HT1080 (cell line): ENCODE measurements around the gene RAPGEFL1. TPM values are rescaled to one million over a fixed set of nuclear protein-coding genes. Genes with fewer than 3 reads are reported as not detected.
"Not testable (repeated sequence)": the region's sequence is repeated elsewhere in the genome, so short reads cannot be mapped to it uniquely, and the experiment has no call there.

Source experiments
- DNase-seq: peaks from one replicate; pipeline ENCODE4 v3.0.0-alpha.2; 2015; ENCODE audit warnings: low read depth
- total RNA-seq: library from RNA; depleted of rRNA; stranded (reverse); fragments of >200 nt; shearing (Covaris generic); gene quantifications from 2 replicates; pipeline ENCODE4 v1.2.3, GENCODE V29; 2014

Gene RAPGEFL1
- total RNA-seq, 1 experiment from 2014 or later = 1.6 TPM

DNA sequence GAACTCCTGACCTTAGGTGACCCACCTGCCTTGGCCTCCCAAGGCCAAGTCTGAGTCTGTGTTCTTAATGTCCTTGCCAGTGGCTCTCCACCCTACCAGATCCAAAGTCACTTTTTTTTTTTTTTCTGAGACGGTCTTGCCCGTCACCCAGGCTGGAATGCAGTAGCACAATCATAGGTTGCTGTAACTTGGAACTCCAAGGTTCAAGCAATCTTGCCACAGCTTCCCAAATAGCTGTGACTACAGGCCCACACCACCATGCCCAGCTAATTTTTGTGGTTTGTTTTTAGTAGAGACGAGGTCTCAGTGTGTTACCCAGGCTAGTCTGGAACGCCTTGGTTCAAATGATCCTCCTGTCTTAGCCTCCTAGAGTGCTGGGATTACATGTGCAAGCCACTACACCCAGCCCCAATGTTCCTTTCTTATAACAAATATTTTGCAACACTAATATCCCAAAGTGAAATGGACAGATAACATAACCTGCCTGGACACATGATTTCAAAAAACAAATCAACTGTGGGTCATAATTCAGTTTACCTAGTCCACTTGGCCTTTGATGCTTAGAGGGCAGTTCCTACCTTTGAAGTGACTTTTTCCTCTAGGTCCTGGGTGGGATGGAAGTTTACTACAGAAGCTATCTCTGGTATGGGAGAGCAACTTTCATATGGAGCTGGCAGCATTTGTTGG, 4.0 kb upstream of the RAPGEFL1 start:
- no peak for DNase-seq

GRCh38 chr17:40173778-40174135, 3.5 kb upstream of the RAPGEFL1 start:
- no peak for DNase-seq

DNA sequence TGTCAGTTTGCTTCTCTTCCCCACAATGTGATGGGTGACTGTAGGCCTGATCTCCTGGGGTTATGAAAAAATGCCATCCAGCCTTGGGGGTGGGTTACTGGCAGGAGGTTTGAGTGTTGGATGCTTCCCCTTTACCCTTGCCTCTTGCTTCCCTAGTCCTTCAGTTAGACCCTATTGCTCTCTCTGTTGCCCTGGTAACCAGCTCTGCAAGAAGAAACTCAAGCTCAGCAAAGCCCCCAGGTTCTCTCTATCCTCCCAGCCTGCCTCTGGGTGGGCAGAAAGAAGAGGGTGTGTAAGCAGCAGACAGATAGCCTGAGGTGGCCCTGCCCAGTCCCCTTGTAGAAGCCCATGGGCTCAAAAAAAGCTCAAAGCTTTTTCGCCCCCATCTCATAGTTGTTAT, 2.8 kb upstream of the RAPGEFL1 start:
- DNase-seq = no peak

DNA sequence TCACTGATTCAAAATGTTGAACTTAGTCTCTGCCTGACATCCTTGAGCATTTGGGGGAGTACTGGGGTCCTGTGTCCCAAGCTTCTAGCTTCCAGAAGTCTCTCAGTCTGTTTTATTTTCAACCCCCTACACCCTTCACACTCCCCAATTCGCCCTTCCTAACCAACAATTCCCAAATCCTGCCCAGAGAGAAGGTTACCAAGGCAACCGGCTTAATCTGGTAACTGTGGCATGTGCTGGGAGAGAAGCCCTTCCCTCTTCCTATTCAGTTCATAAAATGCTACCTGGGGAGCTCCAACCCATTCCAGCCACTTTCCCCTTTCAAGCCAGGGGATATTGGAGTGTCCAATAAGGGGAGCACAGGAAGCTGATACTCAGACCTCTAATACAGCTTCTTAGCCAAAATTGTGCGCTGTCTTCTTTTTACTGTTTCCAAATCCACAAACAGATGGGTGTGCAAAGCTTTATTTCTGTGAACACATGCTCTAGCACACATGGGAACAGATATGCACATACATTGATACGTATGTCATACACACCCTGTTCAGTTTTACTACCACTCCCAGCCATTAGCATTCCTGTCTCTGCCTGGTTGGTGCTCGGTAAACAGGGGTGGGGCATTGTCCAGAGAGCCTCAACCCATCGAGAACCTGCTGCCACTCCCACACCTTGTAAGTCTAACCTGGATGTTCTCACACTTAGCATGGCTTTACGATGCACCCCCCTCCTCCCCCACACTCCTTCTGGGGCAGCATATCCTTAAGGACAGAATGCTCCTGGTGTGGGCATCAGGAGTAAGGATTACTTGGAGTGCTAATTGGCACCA, 1.1 kb upstream of the RAPGEFL1 start:
- DNase-seq = no peak

- no peak for DNase-seq
Measured at GRCh38 chr17:40176754-40177110, 538 bp upstream of the RAPGEFL1 start.

- no peak for DNase-seq
Measured at GRCh38 chr17:40178021-40178601, 841 bp downstream of the RAPGEFL1 start.

DNA sequence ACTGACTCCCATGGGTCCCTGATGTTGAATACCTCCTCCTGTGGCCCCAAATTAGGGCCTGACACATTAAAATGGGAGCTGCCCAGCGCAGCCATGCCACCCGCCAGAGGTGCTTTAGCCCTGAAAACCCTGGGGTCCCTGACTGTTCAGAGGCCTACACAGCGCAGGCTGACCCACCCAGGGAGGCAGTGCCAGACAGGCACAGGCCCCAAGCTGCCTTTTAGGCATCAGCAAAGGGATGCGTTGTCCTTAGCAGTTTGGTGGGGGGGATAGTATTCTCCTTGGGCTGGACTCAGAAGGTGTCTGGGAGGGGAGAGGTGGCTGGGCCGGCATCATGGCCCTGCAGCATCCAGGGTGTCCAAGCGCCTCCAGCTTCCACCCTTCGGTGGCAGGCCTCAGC, 1.4 kb downstream of the RAPGEFL1 start:
- DNase-seq = no peak

- peak; percentile 68 for DNase-seq
Measured at GRCh38 chr17:40179923-40180659, 2.8 kb downstream of the RAPGEFL1 start.

GRCh38 chr17:40180694-40181093, 3.4 kb downstream of the RAPGEFL1 start:
- DNase-seq = no peak

DNA sequence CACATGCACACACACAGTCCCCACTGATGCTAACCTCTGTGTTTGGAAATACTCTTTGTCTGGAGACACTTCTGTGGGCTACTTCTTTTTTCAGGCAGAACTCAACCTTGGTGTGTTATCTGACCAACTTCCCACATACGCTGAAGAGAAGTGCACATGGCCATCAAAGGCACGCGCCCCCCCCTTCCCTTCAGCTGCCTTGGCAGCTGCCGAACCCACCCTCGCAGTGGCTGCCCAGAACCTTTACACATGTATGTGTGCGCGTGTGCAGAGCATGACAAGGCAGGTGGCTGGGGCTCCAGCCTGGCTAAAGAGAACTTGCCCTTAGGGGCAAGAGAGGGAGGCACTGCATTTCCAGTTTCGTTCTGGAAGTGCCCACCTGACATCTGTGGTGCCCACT, 3.9 kb downstream of the RAPGEFL1 start:
- no peak for DNase-seq

DNA sequence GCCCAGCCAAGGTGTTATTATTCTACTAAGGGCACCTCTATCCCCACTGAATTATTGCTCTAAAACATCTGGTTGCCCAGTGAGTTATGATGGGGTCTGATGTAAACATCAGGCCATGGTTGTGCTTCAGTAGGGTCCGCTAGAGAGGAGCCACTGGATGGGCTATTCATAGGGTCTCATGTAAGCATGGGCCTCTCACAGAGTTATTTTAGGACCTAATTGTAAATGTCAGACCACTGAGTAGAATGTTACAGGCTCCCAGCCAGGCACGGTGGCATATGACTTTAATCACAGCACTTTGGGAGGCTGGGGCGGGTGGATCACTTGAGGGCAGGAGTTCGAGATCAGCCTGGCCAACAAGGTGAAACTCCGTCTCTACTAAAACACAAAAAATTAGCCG, 5.3 kb downstream of the RAPGEFL1 start:
- no peak for DNase-seq

DNA sequence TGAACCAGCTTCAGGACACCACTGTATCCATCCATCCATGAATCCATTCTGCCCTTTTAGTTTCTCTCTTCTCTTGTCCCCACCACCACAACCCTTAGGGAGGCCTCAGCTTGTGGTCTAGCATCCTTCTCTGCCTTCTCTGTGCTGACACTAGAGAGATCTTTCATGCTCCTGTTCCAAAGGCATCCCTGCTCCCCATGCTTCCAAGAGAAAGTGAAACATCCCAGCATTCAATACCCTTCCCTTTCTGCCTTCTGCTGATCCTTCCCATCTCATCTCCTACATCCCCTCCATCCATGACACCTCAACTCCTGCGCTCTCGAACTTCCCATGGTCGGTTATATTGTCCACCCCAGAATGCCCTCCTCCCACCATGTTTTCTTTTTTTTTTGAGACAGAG, 10.0 kb downstream of the RAPGEFL1 start:
- DNase-seq = no peak

GRCh38 chr17:40188694-40189093, 11.4 kb downstream of the RAPGEFL1 start:
- DNase-seq = no peak

DNA sequence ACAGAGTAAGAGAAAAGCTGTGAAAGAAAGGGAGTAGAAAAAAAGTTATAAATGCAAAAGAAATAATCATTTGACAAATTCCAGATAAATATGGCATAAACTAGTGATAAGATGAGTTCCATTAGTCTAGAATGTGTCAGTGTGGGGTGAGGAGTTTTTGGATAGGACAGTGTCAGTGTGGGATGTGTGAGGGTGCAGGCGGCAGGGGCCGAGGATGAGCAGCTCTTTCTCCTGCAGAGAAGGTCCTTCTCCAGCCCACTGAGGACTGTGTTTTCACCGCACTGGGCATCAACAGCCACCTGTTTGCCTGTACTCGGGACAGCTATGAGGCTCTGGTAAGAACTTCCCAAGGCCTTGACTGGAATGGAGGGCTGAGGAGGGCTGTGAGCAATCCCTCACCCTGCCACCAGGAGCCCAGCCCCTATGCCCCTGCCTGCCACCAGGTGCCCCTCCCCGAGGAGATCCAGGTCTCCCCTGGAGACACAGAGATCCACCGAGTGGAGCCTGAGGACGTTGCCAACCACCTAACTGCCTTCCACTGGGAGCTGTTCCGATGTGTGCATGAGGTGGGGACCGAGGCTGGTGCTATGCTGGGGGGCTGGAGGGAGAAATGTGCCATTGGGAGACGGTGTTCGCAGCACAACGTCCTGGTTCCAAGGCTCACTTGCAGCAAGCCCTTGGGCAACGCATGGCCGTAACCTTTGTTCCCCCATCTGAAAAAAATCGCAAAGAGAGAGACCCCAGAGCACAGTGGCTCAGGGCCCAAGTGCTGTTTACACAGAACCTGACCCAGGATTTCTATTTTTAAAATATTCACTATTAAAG, 13.1 kb downstream of the RAPGEFL1 start:
- DNase-seq = no peak

DNA sequence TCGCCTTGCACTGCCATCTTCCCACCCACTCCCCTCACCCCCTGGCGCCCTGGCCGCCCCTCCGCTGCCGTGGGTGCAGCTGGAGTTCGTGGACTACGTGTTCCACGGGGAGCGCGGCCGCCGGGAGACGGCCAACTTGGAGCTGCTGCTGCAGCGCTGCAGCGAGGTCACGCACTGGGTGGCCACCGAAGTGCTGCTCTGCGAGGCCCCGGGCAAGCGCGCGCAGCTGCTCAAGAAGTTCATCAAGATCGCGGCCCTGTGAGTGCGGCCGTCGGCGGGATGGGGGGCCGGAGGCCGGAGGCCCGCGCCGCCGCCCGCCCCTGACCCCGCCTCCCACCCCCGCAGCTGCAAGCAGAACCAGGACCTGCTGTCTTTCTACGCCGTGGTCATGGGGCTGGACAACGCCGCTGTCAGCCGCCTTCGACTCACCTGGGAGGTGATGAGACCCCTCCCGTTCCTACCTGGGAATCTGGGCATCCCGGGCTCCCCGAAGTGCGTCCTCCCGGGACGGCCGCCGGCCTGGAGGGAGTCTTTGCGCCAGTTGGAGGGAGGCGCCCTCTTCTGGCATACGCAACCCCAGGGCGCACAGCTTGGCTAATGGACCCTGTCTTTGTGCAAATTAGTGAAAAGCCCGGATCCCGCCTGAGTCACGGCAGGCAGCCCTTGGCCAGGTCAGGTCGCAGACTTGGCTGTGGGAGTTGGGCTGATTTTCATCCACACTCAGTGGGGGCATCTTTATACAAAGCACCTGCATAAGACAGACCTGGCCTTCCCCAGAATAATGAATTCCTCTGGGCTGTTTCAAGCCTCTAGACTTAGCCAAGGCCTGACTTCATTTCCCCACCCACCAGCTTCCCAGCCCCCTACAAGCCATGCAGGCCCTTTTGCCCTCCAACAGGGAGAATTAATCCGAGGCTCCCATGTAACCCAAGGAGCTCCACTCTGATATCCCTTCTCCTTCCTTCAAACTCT, 14.3 kb downstream of the RAPGEFL1 start:
- DNase-seq = no peak

DNA sequence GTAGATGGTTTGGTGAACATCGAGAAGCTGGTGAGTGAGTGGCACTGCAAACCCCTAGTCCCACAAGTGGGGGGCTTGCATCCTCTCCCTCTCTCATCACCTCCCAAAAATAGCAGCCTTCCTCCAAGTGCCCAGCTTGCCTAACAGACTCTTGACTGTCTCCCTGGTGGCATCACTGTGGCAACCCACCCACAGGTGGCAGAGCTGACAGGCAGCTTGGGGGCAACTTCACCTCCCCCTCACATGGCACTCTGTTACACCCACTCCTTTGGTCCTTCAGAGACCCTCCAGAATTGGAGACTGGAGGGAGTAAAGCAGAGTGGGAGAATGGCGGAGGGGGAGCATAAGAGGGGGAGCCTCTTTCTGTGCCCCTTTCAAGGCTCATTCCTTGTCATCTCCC, 15.7 kb downstream of the RAPGEFL1 start:
- no peak for DNase-seq

DNA sequence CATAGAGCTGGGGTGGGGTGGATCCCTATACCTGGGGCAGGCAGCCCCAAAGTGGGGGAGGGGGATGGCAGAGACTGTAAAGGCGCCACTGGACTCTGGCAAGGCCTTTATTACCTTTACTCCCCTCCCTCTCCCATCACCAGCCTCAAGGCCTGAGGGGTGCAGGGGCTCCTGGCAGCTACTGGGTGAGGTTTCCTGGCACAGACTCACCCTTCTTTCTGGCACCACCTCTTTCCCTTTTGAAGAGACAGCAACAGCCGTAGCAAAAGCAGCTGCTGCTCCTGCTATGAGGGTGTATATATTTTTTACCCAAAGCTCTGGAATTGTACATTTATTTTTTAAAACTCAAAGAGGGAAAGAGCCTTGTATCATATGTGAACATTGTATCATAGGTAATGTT, 17.6 kb downstream of the RAPGEFL1 start:
- no peak for DNase-seq

DNA sequence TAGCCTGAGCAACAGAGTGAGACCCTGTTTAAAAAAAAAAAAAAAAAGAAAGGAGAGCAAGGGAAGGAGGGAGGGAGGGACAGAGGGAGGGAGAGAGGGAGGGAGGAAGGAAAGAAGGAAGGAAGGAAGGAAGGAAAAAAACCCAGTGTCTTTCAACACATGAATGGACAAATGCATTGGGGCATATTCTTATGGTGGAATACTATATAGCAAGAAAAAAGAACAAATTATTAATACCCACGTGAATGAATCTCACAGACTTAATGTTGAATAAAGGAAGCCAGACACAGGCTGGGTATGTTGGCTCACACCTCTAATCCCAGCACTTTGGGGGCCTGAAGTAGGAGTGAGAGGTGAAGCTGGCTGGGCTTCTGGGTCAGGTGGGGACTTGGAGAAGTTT, 20.3 kb downstream of the RAPGEFL1 start:
- DNase-seq = no peak

GRCh38 chr17:40197965-40198456, 20.7 kb downstream of the RAPGEFL1 start:
- DNase-seq = not testable (repeated sequence)

- DNase-seq = no peak
Measured at GRCh38 chr17:40198576-40198975, 21.3 kb downstream of the RAPGEFL1 start.
